Measurements from ENCODE around the gene HSD17B2.

HSD17B2 gene

GRCh38 chr16:82049484-82049883 lies 14.4 kb downstream of the HSD17B2 start:
- DNase-seq (ENCODE audit: extremely low spot score): no peak
- TF ChIP-seq CTCF (IDR thresholded peaks at IDR 0.05; ENCODE audit: control extremely low read depth, extremely low read depth, low read depth, missing control alignments): no peak
- POLR2A ChIA-PET: no interaction called here
- CTCF ChIA-PET: interaction anchor here (1.1 to 1.5 kb wide), 2 partner anchors 10 to 12 kb away, joined by 3 to 4 read pairs; no protein-coding TSS in a partner anchor

GRCh38 chr16:82050506-82050905 lies 15.5 kb downstream of the HSD17B2 start:
- CTCF ChIA-PET: interaction anchor here (1.2 to 1.5 kb wide), 2 partner anchors 9 to 22 kb away, joined by 3 to 4 read pairs; no protein-coding TSS in a partner anchor
- TF ChIP-seq CTCF (IDR thresholded peaks at IDR 0.05; ENCODE audit: control extremely low read depth, extremely low read depth, low read depth, missing control alignments): no peak
- POLR2A ChIA-PET: no interaction called here
- no peak for DNase-seq (ENCODE audit: extremely low spot score)

GRCh38 chr16:82050909-82051357 lies 15.9 kb downstream of the HSD17B2 start:
- POLR2A ChIA-PET: no interaction called here
- CTCF ChIA-PET: interaction anchor here (1.2 to 1.5 kb wide), 2 partner anchors 9 to 22 kb away, joined by 3 to 4 read pairs; no protein-coding TSS in a partner anchor
- no peak for DNase-seq (ENCODE audit: extremely low spot score)
- no peak for TF ChIP-seq CTCF (IDR thresholded peaks at IDR 0.05; ENCODE audit: control extremely low read depth, extremely low read depth, low read depth, missing control alignments)

- ChIA-PET POLR2A (no interaction called here), CTCF (interaction anchor here (1.2 kb wide), 2 partner anchors 9 to 22 kb away, joined by 3 to 4 read pairs; no protein-coding TSS in a partner anchor)
- DNase-seq (ENCODE audit: extremely low spot score): no peak
- TF ChIP-seq CTCF (IDR thresholded peaks at IDR 0.05; ENCODE audit: control extremely low read depth, extremely low read depth, low read depth, missing control alignments): no peak
Observed at GRCh38 chr16:82051656-82052055, 16.6 kb downstream of the HSD17B2 start.

GRCh38 chr16:82055117-82055516 lies 20.1 kb downstream of the HSD17B2 start:
- DNase-seq (ENCODE audit: extremely low spot score): no peak
- no peak for TF ChIP-seq CTCF (IDR thresholded peaks at IDR 0.05; ENCODE audit: control extremely low read depth, extremely low read depth, low read depth, missing control alignments)
- ChIA-PET CTCF (interaction anchor here (1.0 kb wide), 1 partner anchor 17 kb away, joined by 3 read pairs; no protein-coding TSS in a partner anchor), POLR2A (no interaction called here)

- no peak for DNase-seq (ENCODE audit: extremely low spot score)
- TF ChIP-seq CTCF (IDR thresholded peaks at IDR 0.05; ENCODE audit: control extremely low read depth, extremely low read depth, low read depth, missing control alignments): no peak
- ChIA-PET CTCF (interaction anchor here (0.9 kb wide), 1 partner anchor 11 kb away, joined by 3 read pairs; no protein-coding TSS in a partner anchor), POLR2A (no interaction called here)
Observed at GRCh38 chr16:82055728-82056549, 20.9 kb downstream of the HSD17B2 start.
